OCI-LY1 (cell line): ENCODE data around the gene DCAF15.

ENCODE experiments used
- CTCF ChIP-seq: fragments of 200-600 bp; sonication (generic), shearing (Covaris generic); IDR thresholded peaks from 2 replicates; pipeline ENCODE4 v1.5.1; 2017; ENCODE audit warnings: mild to moderate bottlenecking, antibody characterized with exemption, low read length, moderate library complexity, mixed read lengths
- EZH2 ChIP-seq: fragments of 200-600 bp; sonication (generic), shearing (Covaris generic); IDR thresholded peaks from 2 replicates; pipeline ENCODE4 v1.8.0; 2017; ENCODE audit warnings: borderline replicate concordance, mixed run types, mild to moderate bottlenecking, antibody characterized with exemption, low read length, moderate library complexity, mixed read lengths

- TF ChIP-seq CTCF (no peak), EZH2 (no peak)
Measured at GRCh38 chr19:13959141-13959961, 7.0 kb downstream of the DCAF15 start.
